ENCODE results near the gene CHCHD6.

DNA sequence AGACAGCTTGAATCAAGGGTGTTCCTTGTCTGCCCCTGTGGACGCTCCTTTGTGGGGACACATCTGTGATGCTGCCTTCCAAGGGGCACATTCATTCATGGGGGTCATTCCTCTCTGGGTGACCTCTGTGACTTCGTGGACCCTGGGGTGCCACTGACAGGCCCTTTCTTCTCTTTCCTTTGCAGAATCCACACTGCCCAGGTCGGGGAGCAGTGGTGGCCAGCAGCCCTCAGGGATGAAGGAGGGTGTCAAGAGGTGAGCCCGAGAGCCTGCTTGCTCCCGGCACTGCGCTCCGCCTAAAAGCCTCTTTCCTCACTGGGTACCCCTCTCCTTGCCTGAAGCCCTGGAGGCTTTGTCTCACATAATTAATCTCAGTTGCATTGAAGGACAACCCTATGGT lies 26.3 kb downstream of the CHCHD6 start:
- no peak for TF ChIP-seq EZH2phosphoT487 (IDR thresholded peaks at IDR 0.05; ENCODE audit: borderline replicate concordance, low read length)
- TF ChIP-seq, protein P1, sequence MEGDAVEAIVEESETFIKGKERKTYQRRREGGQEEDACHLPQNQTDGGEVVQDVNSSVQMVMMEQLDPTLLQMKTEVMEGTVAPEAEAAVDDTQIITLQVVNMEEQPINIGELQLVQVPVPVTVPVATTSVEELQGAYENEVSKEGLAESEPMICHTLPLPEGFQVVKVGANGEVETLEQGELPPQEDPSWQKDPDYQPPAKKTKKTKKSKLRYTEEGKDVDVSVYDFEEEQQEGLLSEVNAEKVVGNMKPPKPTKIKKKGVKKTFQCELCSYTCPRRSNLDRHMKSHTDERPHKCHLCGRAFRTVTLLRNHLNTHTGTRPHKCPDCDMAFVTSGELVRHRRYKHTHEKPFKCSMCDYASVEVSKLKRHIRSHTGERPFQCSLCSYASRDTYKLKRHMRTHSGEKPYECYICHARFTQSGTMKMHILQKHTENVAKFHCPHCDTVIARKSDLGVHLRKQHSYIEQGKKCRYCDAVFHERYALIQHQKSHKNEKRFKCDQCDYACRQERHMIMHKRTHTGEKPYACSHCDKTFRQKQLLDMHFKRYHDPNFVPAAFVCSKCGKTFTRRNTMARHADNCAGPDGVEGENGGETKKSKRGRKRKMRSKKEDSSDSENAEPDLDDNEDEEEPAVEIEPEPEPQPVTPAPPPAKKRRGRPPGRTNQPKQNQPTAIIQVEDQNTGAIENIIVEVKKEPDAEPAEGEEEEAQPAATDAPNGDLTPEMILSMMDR (conservative IDR thresholded peaks at IDR 0.05; ENCODE audit: low read depth, low read length): no peak

Data from PC-3 (cell line).